Fibroblast of lung (primary cell): ENCODE data around the gene CMIP.

Experiments used
- CTCF ChIP-seq, 2 donors: IDR thresholded peaks in 1 of 2; conservative IDR thresholded peaks in 1 of 2; 1 replicate in 1 of 2; 2 replicates in 1 of 2; pipeline ENCODE4 v1.5.1; 2011 to 2012; ENCODE audit warnings: low read length in 2 of 2, control low read depth in 1 of 2, inconsistent platforms in 1 of 2, low read depth in 1 of 2, mild to moderate bottlenecking in 1 of 2
- EZH2 ChIP-seq: IDR thresholded peaks from 2 replicates; pipeline ENCODE4 v1.5.1; 2012; ENCODE audit warnings: low read length, control low read depth, mild to moderate bottlenecking; ENCODE audit errors: missing control alignments

GRCh38 chr16:81752225-81752875 lies 307.7 kb downstream of the CMIP start:
- no peak for TF ChIP-seq CTCF (conservative IDR thresholded peaks at IDR 0.05 in 1 of 2, IDR thresholded peaks at IDR 0.05 in 1 of 2; ENCODE audit: low read depth in 1 of 2, low read length in 2 of 2)
- no peak for TF ChIP-seq EZH2
